Liver (tissue), 9 donors: ENCODE measurements around the gene ITPRID1. TPM values are rescaled to one million over a fixed set of nuclear protein-coding genes. Genes with fewer than 3 reads are reported as not detected.

Experiments
- DNase-seq: peaks from one replicate; pipeline ENCODE4 v3.0.0-alpha.2; 2017; ENCODE audit warnings: low spot score
- H3K27ac ChIP-seq, 2 donors: one replicate each; pipeline ENCODE4 v1.7.0; 2013; ENCODE audit warnings: inconsistent platforms in 2 of 2, low read length in 2 of 2, control low read depth in 1 of 2, low read depth in 1 of 2, mild to moderate bottlenecking in 1 of 2
- H3K27me3 ChIP-seq, 4 donors: one replicate each; pipeline versions ENCODE4 v1.6.1 to v1.7.0; 2013; ENCODE audit warnings: low read length in 3 of 4, inconsistent platforms in 1 of 4, mild to moderate bottlenecking in 1 of 4, moderate library complexity in 1 of 4; ENCODE audit not compliant: control insufficient read depth in 4 of 4, insufficient read depth in 4 of 4
- H3K36me3 ChIP-seq, 4 donors: one replicate each; pipeline versions ENCODE4 v1.6.1 to v1.7.0; 2013; ENCODE audit warnings: low read length in 3 of 4, mild to moderate bottlenecking in 3 of 4, low read depth in 1 of 4, moderate library complexity in 1 of 4; ENCODE audit not compliant: control insufficient read depth in 4 of 4, insufficient read depth in 3 of 4
- H3K4me1 ChIP-seq, 4 donors: one replicate each; pipeline versions ENCODE4 v1.6.1 to v1.7.0; 2013; ENCODE audit warnings: low read length in 3 of 4, mild to moderate bottlenecking in 3 of 4, moderate library complexity in 1 of 4; ENCODE audit not compliant: control insufficient read depth in 4 of 4, insufficient read depth in 4 of 4
- H3K4me3 ChIP-seq, 3 donors: one replicate each; pipeline versions ENCODE4 v1.6.1 to v1.7.0; 2013; ENCODE audit warnings: low read length in 3 of 3, control low read depth in 1 of 3, low read depth in 1 of 3, mild to moderate bottlenecking in 1 of 3
- H3K9ac ChIP-seq, 2 donors: one replicate each; pipeline ENCODE4 v1.7.0; 2013; ENCODE audit warnings: low read length in 2 of 2, mild to moderate bottlenecking in 2 of 2, moderate library complexity in 2 of 2, control low read depth in 1 of 2, low read depth in 1 of 2
- H3K9me3 ChIP-seq, 4 donors: one replicate each; pipeline versions ENCODE4 v1.6.1 to v1.7.0; 2013; ENCODE audit warnings: low read length in 3 of 4; ENCODE audit not compliant: control insufficient read depth in 4 of 4
- ATF3 ChIP-seq: IDR thresholded peaks from 2 replicates; pipeline ENCODE4 v1.6.1; 2016; ENCODE audit warnings: antibody characterized with exemption
- CTCF ChIP-seq: fragments of 150-350 bp; IDR thresholded peaks from 2 replicates; pipeline ENCODE4 v1.5.1; 2017; ENCODE audit warnings: improper control_type of control experiment, low read depth, low read length; ENCODE audit not compliant: missing input control
- EGR1 ChIP-seq, 2 donors: IDR thresholded peaks; 2 replicates each; pipeline ENCODE4 v1.6.1; 2016 to 2018; ENCODE audit warnings: antibody characterized with exemption in 2 of 2, low read depth in 2 of 2
- FOXA1 ChIP-seq: IDR thresholded peaks from 2 replicates; pipeline ENCODE4 v1.6.1; 2016; ENCODE audit warnings: antibody characterized with exemption
- FOXA2 ChIP-seq: IDR thresholded peaks from 2 replicates; pipeline ENCODE4 v1.6.1; 2016; ENCODE audit warnings: antibody characterized with exemption
- GABPA ChIP-seq, 2 donors: IDR thresholded peaks in 1 of 2; conservative IDR thresholded peaks in 1 of 2; 2 replicates each; pipeline ENCODE4 v1.6.1; 2016; ENCODE audit warnings: antibody characterized with exemption in 2 of 2, mild to moderate bottlenecking in 1 of 2, moderate library complexity in 1 of 2
- HNF4A ChIP-seq, 2 donors: conservative IDR thresholded peaks; 2 replicates each; pipeline ENCODE4 v1.6.1; 2016; ENCODE audit warnings: antibody characterized with exemption in 2 of 2, mild to moderate bottlenecking in 2 of 2
- HNF4G ChIP-seq: IDR thresholded peaks from 2 replicates; pipeline ENCODE4 v1.6.1; 2016; ENCODE audit warnings: antibody characterized with exemption
- JUND ChIP-seq, 2 donors: IDR thresholded peaks; 2 replicates each; pipeline ENCODE4 v1.6.1; 2016; ENCODE audit warnings: antibody characterized with exemption in 2 of 2
- MAX ChIP-seq: IDR thresholded peaks from 2 replicates; pipeline ENCODE4 v1.6.1; 2016; ENCODE audit warnings: antibody characterized with exemption
- NR2F2 ChIP-seq: IDR thresholded peaks from 2 replicates; pipeline ENCODE4 v1.6.1; 2016; ENCODE audit warnings: antibody characterized with exemption
- RAD21 ChIP-seq, 2 donors: IDR thresholded peaks; 2 replicates each; pipeline ENCODE4 v1.6.1; 2016; ENCODE audit warnings: antibody characterized with exemption in 2 of 2, mild to moderate bottlenecking in 2 of 2
- REST ChIP-seq: IDR thresholded peaks from 2 replicates; pipeline ENCODE4 v1.6.1; 2016; ENCODE audit warnings: antibody characterized with exemption, mild to moderate bottlenecking
- RXRA ChIP-seq, 2 donors: IDR thresholded peaks; 2 replicates each; pipeline ENCODE4 v1.6.1; 2017 to 2018; ENCODE audit warnings: antibody characterized with exemption in 2 of 2, mild to moderate bottlenecking in 1 of 2
- SP1 ChIP-seq: IDR thresholded peaks from 2 replicates; pipeline ENCODE4 v1.6.1; 2018; ENCODE audit warnings: antibody characterized with exemption, mild to moderate bottlenecking
- TAF1 ChIP-seq: conservative IDR thresholded peaks from 2 replicates; pipeline ENCODE4 v1.6.1; 2016; ENCODE audit warnings: antibody characterized with exemption, mild to moderate bottlenecking
- YY1 ChIP-seq: IDR thresholded peaks from 2 replicates; pipeline ENCODE4 v1.6.1; 2016; ENCODE audit warnings: antibody characterized with exemption, mild to moderate bottlenecking
- ZBTB33 ChIP-seq: IDR thresholded peaks from 2 replicates; pipeline ENCODE4 v1.6.1; 2016; ENCODE audit warnings: antibody characterized with exemption
- polyA plus RNA-seq, 2 donors: library from polyadenylated mRNA; stranded (reverse) in 1 of 2; unstranded in 1 of 2; fragments of 200-250 nt in 1 of 2; fragments of >200 nt in 1 of 2; fragmentation: Nextera tagmentation in 1 of 2; extraction: Ambion mirVana in 1 of 2; gene quantifications; one replicate each; pipeline versions ENCODE4 v1.2.1 to v1.2.3, GENCODE V29; 2013 to 2015
- total RNA-seq, 2 donors: library from RNA; depleted of rRNA; stranded (reverse); fragments of >200 nt; gene quantifications; one replicate each; pipeline ENCODE4 v1.2.3, GENCODE V29; 2014
- donor health status: healthy.
- donor health status: healthy.
- donor health status: healthy.
- donor health status: healthy.
- donor health status: healthy.

The ITPRID1 gene
- total and polyA plus RNA-seq, 4 donors: not detected

- TF ChIP-seq ZBTB33: no peak
- no peak for TF ChIP-seq HNF4A (conservative IDR thresholded peaks at IDR 0.05)
Observed at GRCh38 chr7:31663072-31663471, 149.2 kb downstream of the ITPRID1 start (continued).

GRCh38 chr7:31664890-31665289 is 151.0 kb downstream of the ITPRID1 start:
- H3K9ac ChIP-seq: no peak overlapping the region
- no peak for DNase-seq
- TF ChIP-seq ATF3 (no peak), CTCF (no peak), RAD21 (IDR thresholded peaks at IDR 0.05) (no peak), FOXA2 (no peak), NR2F2 (no peak), MAX (no peak), GABPA (IDR thresholded peaks at IDR 0.05 in 1 of 2, conservative IDR thresholded peaks at IDR 0.05 in 1 of 2) (no peak), HNF4A (conservative IDR thresholded peaks at IDR 0.05) (no peak), YY1 (no peak), EGR1 (IDR thresholded peaks at IDR 0.05; ENCODE audit: low read depth in 2 of 2) (no peak), TAF1 (no peak), ZBTB33 (no peak), HNF4G (no peak), RXRA (IDR thresholded peaks at IDR 0.05) (no peak), REST (no peak), FOXA1 (no peak), SP1 (no peak), JUND (IDR thresholded peaks at IDR 0.05) (no peak)
- H3K36me3 ChIP-seq: no peaks in the 10 kb centered on the region
- no peaks in the 10 kb centered on the region for H3K9me3 ChIP-seq
- H3K4me3 ChIP-seq: no peak overlapping the region
- H3K27ac ChIP-seq: no peak overlapping the region
- H3K27me3 ChIP-seq: peaks cover 0 to 4% (median 0%) of the 10 kb centered on the region in 4 donors
- H3K4me1 ChIP-seq: no peaks in the 10 kb centered on the region
